Cerebellar nuclear complex (tissue), 1 donor: ENCODE measurements around the gene FAM13A.
"Not testable (repeated sequence)": the region's sequence is repeated elsewhere in the genome, so short reads cannot be mapped to it uniquely, and the experiment has no call there.

Source experiments
- DNase-seq, 2 experiments: peaks; one replicate each; lab custom pipeline; 2025; lab: John Stamatoyannopoulos, UW

Gene FAM13A

DNA sequence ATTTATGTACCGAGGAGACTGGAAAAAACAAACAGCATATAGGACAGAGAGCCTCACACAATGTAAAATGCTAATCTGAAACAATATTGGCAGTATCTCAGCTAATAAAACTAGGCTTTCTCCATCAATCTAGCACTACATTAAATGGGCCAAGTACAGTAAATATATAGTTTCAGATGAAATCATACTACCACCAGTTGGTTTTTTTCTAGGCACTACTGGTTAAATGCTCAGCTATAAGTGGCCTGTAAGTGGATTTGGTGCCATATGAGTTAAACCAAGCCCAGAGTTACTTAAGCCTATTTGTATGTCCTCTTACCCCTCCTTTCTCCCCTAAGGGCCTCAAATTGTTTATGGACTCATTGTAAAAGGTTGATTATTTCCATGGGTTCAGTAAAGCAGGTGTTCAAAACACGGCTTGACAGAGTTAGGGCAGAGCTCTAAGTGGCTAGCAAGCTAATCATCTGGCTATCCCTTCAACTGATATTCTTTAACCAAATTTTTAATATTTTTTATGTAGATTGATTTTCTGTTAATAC is 57.5 kb downstream of the FAM13A start:
- DNase-seq: no peak

DNA sequence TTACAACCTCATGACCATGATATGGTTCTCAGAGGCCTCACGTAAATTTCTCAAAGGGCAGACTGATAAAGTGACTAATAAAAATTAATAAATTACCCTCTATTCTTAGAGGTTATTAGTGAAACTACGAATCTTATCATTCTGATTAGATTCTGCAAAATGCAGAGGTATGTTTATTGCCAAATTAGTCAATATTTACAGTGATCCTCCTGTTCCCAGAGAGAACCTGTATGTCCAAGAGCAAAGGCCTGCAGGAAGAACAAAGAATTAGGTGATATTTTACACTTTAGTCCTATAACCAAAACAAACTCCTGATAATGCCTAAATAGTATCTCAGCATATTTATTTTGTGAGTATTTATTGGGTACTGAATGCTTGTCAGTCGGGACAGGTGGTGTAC is 58.1 kb downstream of the FAM13A start:
- no peak for DNase-seq

DNA sequence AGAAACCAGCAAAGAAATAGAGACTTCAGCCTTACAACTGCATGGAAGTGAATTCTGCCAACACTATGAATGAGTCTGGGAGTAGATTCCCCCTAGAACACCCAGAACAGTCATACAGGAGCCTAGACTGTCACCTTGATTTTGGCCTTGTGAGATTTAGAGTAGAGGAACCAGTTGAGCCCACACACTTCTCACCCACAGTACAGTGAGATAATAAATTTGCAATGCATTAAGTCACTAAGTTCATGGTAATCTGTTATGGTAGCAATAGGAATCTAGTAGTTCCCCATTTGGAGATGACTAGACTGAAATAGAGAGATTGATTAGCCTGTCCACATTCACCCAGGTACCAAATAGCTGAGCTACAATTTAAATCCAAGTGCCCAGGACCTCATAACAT is 59.0 kb downstream of the FAM13A start:
- DNase-seq: no peak

GRCh38 chr4:88995874-88996273 is 61.1 kb downstream of the FAM13A start:
- no peak for DNase-seq

DNA sequence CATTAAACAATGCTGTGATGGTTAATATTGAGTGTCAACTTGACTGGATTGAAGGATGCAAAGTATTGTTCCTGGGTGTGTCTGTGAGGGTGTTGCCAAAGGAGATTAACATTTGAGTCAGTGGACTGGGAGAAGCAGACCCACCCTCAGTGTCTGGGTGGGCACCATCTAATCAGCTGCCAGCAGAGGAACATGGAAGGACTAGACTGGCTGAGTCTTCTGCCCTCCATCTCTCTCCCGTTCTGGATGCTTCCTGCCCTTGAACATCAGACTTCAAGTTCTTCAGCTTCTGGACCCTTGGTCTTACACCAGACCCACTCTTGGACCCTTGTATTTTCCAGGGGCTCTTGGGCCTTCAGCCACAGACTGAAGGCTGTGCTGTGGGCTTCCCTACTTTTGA is 61.7 kb downstream of the FAM13A start:
- not testable (repeated sequence) for DNase-seq

- DNase-seq: no peak
Measured at GRCh38 chr4:88993246-88993645, 63.7 kb downstream of the FAM13A start.

- no peak for DNase-seq
Measured at GRCh38 chr4:88991746-88992145, 65.2 kb downstream of the FAM13A start.

DNA sequence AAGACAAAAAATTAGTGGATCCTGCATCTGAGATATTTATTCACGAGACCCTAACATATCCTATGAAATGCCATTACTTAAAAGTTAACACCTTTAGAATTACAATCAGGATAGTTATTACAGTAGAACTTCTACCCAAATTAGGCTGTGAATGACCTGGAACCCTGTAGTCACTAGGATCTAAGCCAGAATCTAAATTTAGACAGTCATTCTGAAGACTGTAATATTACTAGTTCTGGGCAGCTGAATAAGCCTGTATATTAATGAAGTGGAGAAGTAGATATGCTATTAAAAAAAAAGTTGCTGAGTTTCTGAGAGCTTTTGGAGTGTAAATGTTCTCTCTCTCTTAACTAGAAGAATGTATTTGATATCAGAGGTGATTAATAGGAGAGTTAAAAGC is 67.0 kb downstream of the FAM13A start:
- peak in 1 of 2 experiments; percentile 7 for DNase-seq

GRCh38 chr4:88985088-88985773 is 71.8 kb downstream of the FAM13A start:
- DNase-seq: no peak

GRCh38 chr4:88982757-88983156 is 74.2 kb downstream of the FAM13A start:
- DNase-seq: no peak

- no peak for DNase-seq
Measured at GRCh38 chr4:88981993-88982392, 75.0 kb downstream of the FAM13A start.

GRCh38 chr4:88981556-88981955 is 75.4 kb downstream of the FAM13A start:
- no peak for DNase-seq

GRCh38 chr4:88979276-88979675 is 77.7 kb downstream of the FAM13A start:
- DNase-seq: no peak

- DNase-seq: no peak
Measured at GRCh38 chr4:88976775-88977035, 80.3 kb downstream of the FAM13A start.

GRCh38 chr4:88975958-88976774 is 80.8 kb downstream of the FAM13A start:
- no peak for DNase-seq

DNA sequence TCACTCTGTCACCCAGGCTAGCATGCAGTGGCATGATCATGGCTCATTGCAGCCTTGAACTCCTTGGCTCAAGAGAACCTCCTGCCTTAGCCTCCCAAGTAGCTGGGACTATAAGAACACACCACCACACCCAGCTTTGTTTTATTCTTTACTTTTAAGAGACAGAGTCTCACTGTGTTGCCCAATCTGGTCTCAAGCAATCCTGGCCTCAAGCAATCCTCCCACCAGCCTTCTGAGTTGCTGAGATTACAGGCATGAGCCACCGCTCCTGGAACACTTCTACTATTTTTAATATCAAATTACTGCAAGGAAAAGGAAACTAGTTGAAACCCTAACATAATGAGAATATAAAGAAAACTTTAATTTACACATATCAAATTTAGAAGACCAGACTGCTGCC is 85.4 kb downstream of the FAM13A start:
- no peak for DNase-seq

DNA sequence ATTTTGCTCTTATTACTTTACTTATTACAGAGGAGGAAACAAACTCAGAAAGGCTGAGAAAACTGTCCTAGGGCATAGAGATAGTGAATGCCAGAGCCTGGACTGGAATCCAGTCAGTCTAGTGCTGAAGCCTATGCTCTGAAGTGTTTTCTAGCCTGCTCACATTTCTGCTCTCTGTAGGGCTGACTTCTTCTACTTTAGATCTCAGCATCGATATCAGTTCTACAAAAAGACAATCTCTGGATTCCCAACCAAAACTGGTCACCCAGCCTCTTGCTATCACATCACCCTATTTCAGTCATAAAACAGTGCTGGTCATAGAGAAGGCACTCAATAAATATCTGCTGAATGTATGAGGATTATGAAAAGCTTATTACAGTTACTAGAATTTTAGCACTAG is 87.2 kb downstream of the FAM13A start:
- no peak for DNase-seq

- DNase-seq: no peak
Measured at GRCh38 chr4:88969271-88969670, 87.7 kb downstream of the FAM13A start.

GRCh38 chr4:88967883-88968331 is 89.1 kb downstream of the FAM13A start:
- DNase-seq: no peak

- DNase-seq: no peak
Measured at GRCh38 chr4:88965053-88965452, 91.9 kb downstream of the FAM13A start.

- DNase-seq: no peak
Measured at GRCh38 chr4:88964450-88964849, 92.5 kb downstream of the FAM13A start.

- no peak for DNase-seq
Measured at GRCh38 chr4:88963817-88964216, 93.2 kb downstream of the FAM13A start.

DNA sequence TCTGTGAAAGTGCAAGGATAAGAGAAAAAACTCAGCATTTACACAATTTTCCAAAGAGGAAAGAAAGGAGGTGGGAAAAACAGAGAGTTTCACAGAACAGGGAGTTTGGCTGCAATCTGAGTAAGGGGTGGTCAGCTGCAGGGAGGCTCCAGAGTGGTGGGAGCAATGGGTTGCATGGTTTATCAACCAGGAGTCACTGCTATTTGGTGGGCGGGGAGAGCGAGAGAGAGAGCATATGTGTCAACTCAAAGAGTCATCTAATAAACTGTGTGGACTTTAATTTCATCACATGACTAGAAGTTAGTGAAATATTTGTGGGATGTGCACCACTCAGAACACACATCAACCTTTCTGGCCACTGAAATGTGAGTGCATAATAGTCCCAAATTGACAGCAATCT is 94.6 kb downstream of the FAM13A start:
- DNase-seq: no peak
